Natural killer cell (primary cell): ENCODE data around the gene SOX10. TPM values are rescaled to one million over a fixed set of nuclear protein-coding genes. Genes with fewer than 3 reads are reported as not detected.

Source experiments
- ATAC-seq, 3 donors: fragments of 150-1000 bp in 2 of 3; fragments of 200-7000 bp in 1 of 3; cut with Tn5 transposase; 1 replicate in 1 of 3; 2 replicates in 2 of 3; pipeline ENCODE4 v1.10.0; 2021; ENCODE audit warnings: mild to moderate bottlenecking in 2 of 3, moderate library complexity in 2 of 3
- DNase-seq, 2 donors: peaks; one replicate each; pipeline versions ENCODE4 v3.0.0 to v3.0.0-alpha.2; 2013 to 2021; ENCODE audit warnings: mixed read lengths in 1 of 2
- H3K27ac ChIP-seq: one replicate; pipeline ENCODE4 v1.5.1; 2013; ENCODE audit warnings: mild to moderate bottlenecking, low read length
- H3K27me3 ChIP-seq: one replicate; pipeline ENCODE4 v1.6.1; 2013; ENCODE audit warnings: low read length; ENCODE audit not compliant: control insufficient read depth, insufficient read depth
- H3K36me3 ChIP-seq: one replicate; pipeline ENCODE4 v1.6.1; 2013; ENCODE audit warnings: low read length; ENCODE audit not compliant: control insufficient read depth, insufficient read depth
- H3K4me1 ChIP-seq: one replicate; pipeline ENCODE4 v1.6.1; 2013; ENCODE audit warnings: low read length; ENCODE audit not compliant: control insufficient read depth, insufficient read depth
- H3K4me3 ChIP-seq: one replicate; pipeline ENCODE4 v1.5.1; 2013; ENCODE audit warnings: low read length
- H3K9me3 ChIP-seq: one replicate; pipeline ENCODE4 v1.6.1; 2013; ENCODE audit warnings: low read length; ENCODE audit not compliant: control insufficient read depth, insufficient read depth
- H3K27ac Mint-ChIP-seq, 2 donors: one replicate each; pipeline ENCODE4 v1.8.0; 2022; ENCODE audit warnings: mild to moderate bottlenecking in 2 of 2, mixed read lengths in 2 of 2, moderate library complexity in 1 of 2
- H3K27me3 Mint-ChIP-seq, 2 donors: one replicate each; pipeline ENCODE4 v1.8.0; 2022; ENCODE audit warnings: low read depth in 2 of 2, mixed read lengths in 2 of 2
- H3K36me3 Mint-ChIP-seq: one replicate; pipeline ENCODE4 v1.8.0; 2022; ENCODE audit warnings: mixed read lengths
- H3K4me1 Mint-ChIP-seq, 2 donors: one replicate each; pipeline ENCODE4 v1.8.0; 2022; ENCODE audit warnings: mixed read lengths in 2 of 2
- H3K4me3 Mint-ChIP-seq: one replicate; pipeline ENCODE4 v1.8.0; 2022; ENCODE audit warnings: mild to moderate bottlenecking, moderate library complexity, mixed read lengths
- H3K9me3 Mint-ChIP-seq, 2 donors: one replicate each; pipeline ENCODE4 v1.8.0; 2022; ENCODE audit warnings: mixed read lengths in 2 of 2
- WGBS: methylation state at CpG from one replicate; pipeline ENCODE4 v1.1.7; 2013; ENCODE audit warnings: missing lambda C conversion rate; ENCODE audit not compliant: insufficient coverage; 5-methylcytosine and 5-hydroxymethylcytosine counted together
- intact Hi-C: fragments of 100-400 bp; cut with micrococcal nuclease; formaldehyde crosslinking; loops from one replicate; pipeline ENCODE4 v1.14.2; 2022
- total RNA-seq, 4 donors: library from RNA; stranded (reverse); fragments of 120-200 nt in 1 of 4; gene quantifications; one replicate each; pipeline versions ENCODE4 v1.2.3 to v1.2.4, GENCODE V29; 2013 to 2022
- TF ChIP-seq, protein P1 (sequence below): fragments of 200-600 bp; IDR thresholded peaks from one replicate; pipeline ENCODE4 v1.8.0; 2022; ENCODE audit warnings: antibody characterized with exemption

Gene SOX10
- total RNA-seq, 3 donors from 2014 or later (not counting 1 experiment from before 2014, with no cell fraction given) = not detected

DNA sequence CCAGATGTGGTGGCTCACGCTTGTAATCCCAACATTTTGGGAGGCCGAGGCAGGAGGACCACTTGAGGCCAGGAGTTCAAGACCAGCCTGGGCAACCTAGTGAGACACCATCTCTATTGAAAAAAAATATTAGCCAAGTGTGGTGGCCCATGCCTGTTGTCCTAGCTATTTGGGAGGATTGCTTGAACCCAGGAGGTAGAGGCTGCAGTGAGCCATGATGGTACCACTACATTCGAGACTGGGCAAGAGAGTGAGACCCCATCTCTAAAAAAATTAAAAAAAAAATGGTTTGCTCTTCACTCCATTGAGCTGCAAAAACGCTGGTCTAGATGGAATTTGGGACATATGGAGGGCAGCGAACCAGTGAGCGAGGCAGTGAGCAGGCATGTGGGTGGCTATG lies 21.6 kb upstream of the SOX10 start:
- H3K36me3 Mint-ChIP-seq = no peaks in the 10 kb centered on the region
- no peak overlapping the region for H3K4me3 ChIP-seq

GRCh38 chr22:37999640-38000272 lies 15.4 kb upstream of the SOX10 start:
- Histone ChIP-seq H3K27me3 (no peaks in the 10 kb centered on the region), H3K4me3 (no peak overlapping the region), H3K9me3 (no peaks in the 10 kb centered on the region), H3K27ac (no peak overlapping the region), H3K36me3 (no peaks in the 10 kb centered on the region), H3K4me1 (peaks cover 80% of the 10 kb centered on the region)
- TF ChIP-seq, protein P1, sequence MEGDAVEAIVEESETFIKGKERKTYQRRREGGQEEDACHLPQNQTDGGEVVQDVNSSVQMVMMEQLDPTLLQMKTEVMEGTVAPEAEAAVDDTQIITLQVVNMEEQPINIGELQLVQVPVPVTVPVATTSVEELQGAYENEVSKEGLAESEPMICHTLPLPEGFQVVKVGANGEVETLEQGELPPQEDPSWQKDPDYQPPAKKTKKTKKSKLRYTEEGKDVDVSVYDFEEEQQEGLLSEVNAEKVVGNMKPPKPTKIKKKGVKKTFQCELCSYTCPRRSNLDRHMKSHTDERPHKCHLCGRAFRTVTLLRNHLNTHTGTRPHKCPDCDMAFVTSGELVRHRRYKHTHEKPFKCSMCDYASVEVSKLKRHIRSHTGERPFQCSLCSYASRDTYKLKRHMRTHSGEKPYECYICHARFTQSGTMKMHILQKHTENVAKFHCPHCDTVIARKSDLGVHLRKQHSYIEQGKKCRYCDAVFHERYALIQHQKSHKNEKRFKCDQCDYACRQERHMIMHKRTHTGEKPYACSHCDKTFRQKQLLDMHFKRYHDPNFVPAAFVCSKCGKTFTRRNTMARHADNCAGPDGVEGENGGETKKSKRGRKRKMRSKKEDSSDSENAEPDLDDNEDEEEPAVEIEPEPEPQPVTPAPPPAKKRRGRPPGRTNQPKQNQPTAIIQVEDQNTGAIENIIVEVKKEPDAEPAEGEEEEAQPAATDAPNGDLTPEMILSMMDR = no peak
- intact Hi-C loops = no loop called here
- Mint-ChIP-seq H3K36me3 (no peaks in the 10 kb centered on the region), H3K27me3 (no peaks in the 10 kb centered on the region), H3K27ac (peak overlapping the region in 1 of 2 donors; percentile 84), H3K9me3 (no peaks in the 10 kb centered on the region), H3K4me3 (no peak overlapping the region), H3K4me1 (peaks cover 30 to 60% of the 10 kb centered on the region in 2 donors)
- DNase-seq = peak in 1 of 2 donors; percentile 24
- 69% methylated on average over 16 of the region's 16 CpGs for WGBS
- peak in 2 of 3 donors; percentile 13 to 42 for ATAC-seq

More for the DNA sequence above, 21.6 kb upstream of the SOX10 start:
- Mint-ChIP-seq H3K27me3 (no peaks in the 10 kb centered on the region), H3K4me1 (peaks cover 29 to 37% of the 10 kb centered on the region in 2 donors), H3K4me3 (no peak overlapping the region), H3K9me3 (no peaks in the 10 kb centered on the region), H3K27ac (no peak overlapping the region)
- no peak overlapping the region for H3K27ac ChIP-seq
- H3K36me3 ChIP-seq = no peaks in the 10 kb centered on the region
- DNase-seq = no peak
- 89% methylated on average over 6 of the region's 6 CpGs for WGBS
- intact Hi-C loops = no loop called here
- H3K27me3 ChIP-seq = no peaks in the 10 kb centered on the region
- peaks cover 58% of the 10 kb centered on the region for H3K4me1 ChIP-seq
- no peaks in the 10 kb centered on the region for H3K9me3 ChIP-seq
- TF ChIP-seq, protein P1 = no peak
- ATAC-seq = no peak

DNA sequence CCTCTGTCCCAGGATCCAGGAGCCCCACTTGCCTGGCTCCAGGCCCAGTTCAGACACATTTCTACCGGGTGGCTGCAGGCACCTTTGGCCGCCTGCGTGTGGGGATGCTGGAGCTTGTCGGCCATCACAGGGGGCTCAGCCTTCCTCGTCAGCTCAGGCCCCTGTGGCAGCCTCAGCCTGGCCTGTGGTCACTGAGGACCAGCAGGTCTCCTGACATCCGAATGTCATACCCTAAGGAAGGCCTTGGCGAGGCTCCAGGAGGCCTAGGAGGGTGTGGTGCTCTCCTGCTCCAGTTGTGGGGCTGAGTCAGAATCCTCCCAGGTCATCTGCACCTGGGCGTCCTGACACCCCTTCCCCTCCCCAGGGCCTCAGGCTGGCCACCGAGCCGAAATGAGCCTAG lies 14.9 kb upstream of the SOX10 start:
- ATAC-seq (no peak), DNase-seq (no peak)
- Mint-ChIP-seq H3K9me3 (no peaks in the 10 kb centered on the region), H3K4me3 (no peak overlapping the region), H3K27me3 (no peaks in the 10 kb centered on the region), H3K4me1 (peaks cover 30 to 59% of the 10 kb centered on the region in 2 donors), H3K27ac (peak overlapping the region; percentile 83 to 84), H3K36me3 (no peaks in the 10 kb centered on the region)
- intact Hi-C loops = no loop called here
- peaks cover 80% of the 10 kb centered on the region for H3K4me1 ChIP-seq
- H3K4me3 ChIP-seq = no peak overlapping the region
- H3K9me3 ChIP-seq = no peaks in the 10 kb centered on the region
- H3K27ac ChIP-seq = no peak overlapping the region
- 96% methylated on average over 10 of the region's 10 CpGs for WGBS
- TF ChIP-seq, protein P1 = no peak
- H3K27me3 ChIP-seq = no peaks in the 10 kb centered on the region
- no peaks in the 10 kb centered on the region for H3K36me3 ChIP-seq

DNA sequence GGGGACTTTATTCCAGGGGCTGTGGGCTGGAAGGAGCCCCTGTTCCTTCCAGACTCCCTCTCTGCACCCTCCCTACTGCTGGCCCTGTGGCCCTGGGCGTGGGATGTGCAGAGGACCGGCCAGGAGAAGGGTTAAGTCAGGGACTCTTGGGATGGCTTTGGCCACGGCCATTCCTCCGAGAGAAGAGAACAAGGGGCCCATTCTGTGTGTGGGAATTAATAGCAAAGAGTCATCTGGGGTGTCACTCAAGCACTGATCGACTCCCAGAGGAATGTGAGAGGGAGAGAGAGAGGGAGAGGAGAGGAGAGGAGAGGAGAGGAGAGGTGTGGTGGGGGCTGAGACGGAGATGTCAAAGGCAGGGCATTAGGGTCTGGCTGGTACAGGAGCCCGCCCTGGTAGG lies 14.2 kb upstream of the SOX10 start:
- Histone ChIP-seq H3K27ac (peak overlapping the region; percentile 21), H3K9me3 (no peaks in the 10 kb centered on the region), H3K36me3 (no peaks in the 10 kb centered on the region), H3K4me3 (no peak overlapping the region), H3K4me1 (peaks cover 80% of the 10 kb centered on the region), H3K27me3 (no peaks in the 10 kb centered on the region)
- no peaks in the 10 kb centered on the region for H3K9me3 Mint-ChIP-seq
- 90% methylated on average over 7 of the region's 7 CpGs for WGBS
- TF ChIP-seq, protein P1 = no peak
- no peak overlapping the region for H3K4me3 Mint-ChIP-seq
- intact Hi-C loops = no loop called here
- H3K36me3 Mint-ChIP-seq = no peaks in the 10 kb centered on the region
- ATAC-seq = no peak
- H3K27me3 Mint-ChIP-seq = no peaks in the 10 kb centered on the region
- H3K4me1 Mint-ChIP-seq = peaks cover 37 to 62% of the 10 kb centered on the region in 2 donors
- no peak for DNase-seq
- H3K27ac Mint-ChIP-seq = peak overlapping the region; percentile 83 to 84
